A673 (cell line): ENCODE data around the gene TTC33. TPM values are rescaled to one million over a fixed set of nuclear protein-coding genes. Genes with fewer than 3 reads are reported as not detected.

Experiments
- Bru-seq: library from RNA; stranded (reverse); fragments of 400-500 nt; gene quantifications from one replicate; lab custom pipeline; 2021; lab: Mats Ljungman, UMichigan
- BruChase-seq, 2 experiments: library from RNA; stranded (reverse); fragments of 400-500 nt; gene quantifications; one replicate each; lab custom pipeline; 2021; lab: Mats Ljungman, UMichigan
- BruUV-seq: library from RNA; stranded (reverse); fragments of 400-500 nt; replicated peaks from 2 replicates; lab custom pipeline; 2021; lab: Mats Ljungman, UMichigan
- CTCF ChIA-PET: fragments of 300-600 bp; sonication (Branson Sonifier 250); formaldehyde crosslinking; loops from one replicate; lab custom pipeline; 2022; ENCODE audit warnings: antibody characterized with exemption; lab: Charles Lee
- POLR2A ChIA-PET: fragments of 300-600 bp; sonication (Branson Sonifier 250); formaldehyde crosslinking; loops from one replicate; lab custom pipeline; 2022; ENCODE audit warnings: antibody characterized with exemption; ENCODE audit not compliant: low non-redundant PET; lab: Charles Lee
- DNase-seq: peaks from one replicate; pipeline ENCODE4 v3.0.0-alpha.2; 2015; ENCODE audit warnings: low spot score
- H3K27ac ChIP-seq: fragments of 200-600 bp; sonication (generic); 2 replicates; pipeline ENCODE4 v1.5.1; 2016; ENCODE audit warnings: mixed run types, low read depth, mild to moderate bottlenecking, mixed read lengths, antibody characterized with exemption, low read length; ENCODE audit not compliant: poor library complexity, severe bottlenecking
- H3K27me3 ChIP-seq: fragments of 200-600 bp; sonication (generic); replicated peaks from 2 replicates; pipeline ENCODE4 v1.6.1; 2017; ENCODE audit warnings: mixed run types, low read depth, mild to moderate bottlenecking, mixed read lengths, antibody characterized with exemption, low read length; ENCODE audit not compliant: insufficient read depth, poor library complexity
- H3K36me3 ChIP-seq: fragments of 200-600 bp; sonication (generic); 2 replicates; pipeline ENCODE4 v1.6.1; 2016; ENCODE audit warnings: mixed run types, mild to moderate bottlenecking, mixed read lengths, antibody characterized with exemption, low read length; ENCODE audit not compliant: insufficient read depth, poor library complexity, severe bottlenecking
- H3K4me1 ChIP-seq: fragments of 200-600 bp; sonication (generic); 2 replicates; pipeline ENCODE4 v1.6.1; 2017; ENCODE audit warnings: mixed run types, mild to moderate bottlenecking, mixed read lengths, antibody characterized with exemption, low read length; ENCODE audit not compliant: insufficient read depth, poor library complexity, severe bottlenecking
- H3K4me3 ChIP-seq: fragments of 200-600 bp; sonication (generic); 2 replicates; pipeline ENCODE4 v1.5.1; 2016; ENCODE audit warnings: low read depth, mixed run types, mild to moderate bottlenecking, mixed read lengths, low read length; ENCODE audit not compliant: poor library complexity, severe bottlenecking
- H3K9me3 ChIP-seq: fragments of 200-600 bp; sonication (generic); 2 replicates; pipeline ENCODE4 v1.6.1; 2016; ENCODE audit warnings: mixed run types, low read depth, mild to moderate bottlenecking, mixed read lengths, antibody characterized with exemption, low read length; ENCODE audit not compliant: poor library complexity, severe bottlenecking
- CTCF ChIP-seq: fragments of 300-800, 200-600 bp; sonication (generic); conservative IDR thresholded peaks from 2 replicates; pipeline ENCODE4 v1.5.1; 2017; ENCODE audit warnings: low read depth, mild to moderate bottlenecking, antibody characterized with exemption, low read length, moderate library complexity, mixed read lengths
- EZH2 ChIP-seq: fragments of 200-600 bp; sonication (generic); IDR thresholded peaks from 2 replicates; pipeline ENCODE4 v1.6.1; 2017; ENCODE audit warnings: borderline replicate concordance, low read depth, mild to moderate bottlenecking, mixed read lengths, antibody characterized with exemption, low read length; ENCODE audit not compliant: poor library complexity, severe bottlenecking
- intact Hi-C: fragments of 100-400 bp; cut with micrococcal nuclease; formaldehyde crosslinking; loops from one replicate; pipeline ENCODE4 v1.10.0; 2022; ENCODE audit not compliant: unreplicated experiment
- long read RNA-seq: library from polyadenylated mRNA; stranded (forward); transcript quantifications from one replicate; pipeline ENCODE4 v2.0.0, GENCODE V29; 2022
- total RNA-seq: library from RNA; stranded (reverse); gene quantifications from 2 replicates; pipeline ENCODE4 v1.2.3, GENCODE V29; 2021

TTC33 gene
- total RNA-seq (17.0 and 19.1 TPM in 2 replicates), Bru-seq, nascent RNA (percentile 54 among the genes with signal in this experiment), BruChase-seq, experiment 1, labeled RNA remaining after a 2-hour chase (percentile 60 among the genes with signal in this experiment), BruChase-seq, experiment 2, labeled RNA remaining after a 6-hour chase (percentile 54 among the genes with signal in this experiment)
- long read RNA-seq, transcript TTC33-201 (5 exons, 2,612 nt): major isoform, 49 of 54 reads
- long read RNA-seq, partial matches to known transcripts: 0 of 54 reads
- long read RNA-seq, other reads (novel, unspliced or antisense): 1 of 54 reads

- TF ChIP-seq EZH2 (no peak), CTCF (peak; percentile 87)
- CTCF ChIA-PET: interaction anchor here (0.8 kb wide), 1 partner anchor 42 kb away, joined by 3 read pairs; the partner anchor contains the start of gene PRKAA1
- peak within 1 kb of the TSS; percentile 93 for H3K4me3 ChIP-seq
- intact Hi-C loops: loop anchor here (1.0 to 5.0 kb wide), 2 partner anchors 82 to 124 kb away; partner anchors contain the start of gene RPL37
- peak; percentile 97 for DNase-seq
- H3K9me3 ChIP-seq: no peaks in the 10 kb centered on the region
- H3K27ac ChIP-seq: peak within 1 kb of the TSS; percentile 90
- peaks cover 10% of the 10 kb centered on the region for H3K4me1 ChIP-seq
- H3K36me3 ChIP-seq: peaks cover 6% of the 10 kb centered on the region
- H3K27me3 ChIP-seq: no peaks in the 10 kb centered on the region
- POLR2A ChIA-PET: no interaction called here
- no TSS peak for BruUV-seq
Observed at GRCh38 chr5:40755407-40756365, at the start of gene TTC33. Gene TTC33, minus strand, starts transcription at chr5:40755961. Its CDS starts 8,943 bp downstream, at chr5:40747018.

- Histone ChIP-seq H3K36me3 (no peaks in the 10 kb centered on the region), H3K27ac (no peak overlapping the region), H3K9me3 (no peaks in the 10 kb centered on the region), H3K4me1 (peaks cover 12% of the 10 kb centered on the region), H3K27me3 (no peaks in the 10 kb centered on the region), H3K4me3 (no peak overlapping the region)
- BruUV-seq: no TSS peak
- CTCF ChIA-PET: no interaction called here
- TF ChIP-seq EZH2 (no peak), CTCF (no peak)
- DNase-seq: no peak
- POLR2A ChIA-PET: interaction anchor here (0.6 kb wide), 1 partner anchor 27 kb away, joined by 5 read pairs; no protein-coding TSS in a partner anchor
- intact Hi-C loops: no loop called here
Observed at GRCh38 chr5:40801771-40802562, 46.2 kb upstream of the TTC33 start.
